Anterior cingulate cortex (tissue), 58 donors: ENCODE measurements around the gene NUDT22.
A peak's percentile ranks its signal among the peaks of the same experiment; 100 is the strongest.

Source experiments
- DNase-seq, 58 donors: peaks; one replicate each; lab custom pipeline; 2025; lab: John Stamatoyannopoulos, UW

Gene NUDT22

GRCh38 chr11:64251016-64251752 lies 25.1 kb downstream of the NUDT22 start, which contains the start of gene PLCB3:
TSS of gene PLCB3 (plus strand) at chr11:64251530. CDS start at chr11:64251650, 120 bp downstream.
- DNase-seq: peak in 29 of 58 donors; percentile 17 to 66 (median 38)

GRCh38 chr11:64251753-64252002 lies 25.6 kb downstream of the NUDT22 start:
- DNase-seq: no peak

GRCh38 chr11:64252003-64252872 lies 26.2 kb downstream of the NUDT22 start:
- DNase-seq: peak in 3 of 58 donors; percentile 9 to 41 (median 21)

- no peak for DNase-seq
Measured at GRCh38 chr11:64253043-64253442, 27.0 kb downstream of the NUDT22 start.

- peak in 41 of 58 donors; percentile 17 to 82 (median 44) for DNase-seq
Measured at GRCh38 chr11:64253481-64253880, 27.4 kb downstream of the NUDT22 start.

- no peak for DNase-seq
Measured at GRCh38 chr11:64254326-64254725, 28.3 kb downstream of the NUDT22 start.

- DNase-seq: no peak
Measured at GRCh38 chr11:64255135-64256128, 29.4 kb downstream of the NUDT22 start.

GRCh38 chr11:64256300-64256699 lies 30.2 kb downstream of the NUDT22 start:
- no peak for DNase-seq

GRCh38 chr11:64258356-64258755 lies 32.3 kb downstream of the NUDT22 start:
- DNase-seq: no peak

- DNase-seq: no peak
Measured at GRCh38 chr11:64258946-64259532, 33.0 kb downstream of the NUDT22 start.

- no peak for DNase-seq
Measured at GRCh38 chr11:64259533-64260067, 33.5 kb downstream of the NUDT22 start.

- no peak for DNase-seq
Measured at GRCh38 chr11:64260147-64260708, 34.2 kb downstream of the NUDT22 start.

GRCh38 chr11:64261556-64262080 lies 35.5 kb downstream of the NUDT22 start:
- DNase-seq: no peak

- DNase-seq: no peak
Measured at GRCh38 chr11:64262271-64263002, 36.4 kb downstream of the NUDT22 start.

- no peak for DNase-seq
Measured at GRCh38 chr11:64263021-64263946, 37.2 kb downstream of the NUDT22 start.

- DNase-seq: no peak
Measured at GRCh38 chr11:64263947-64264317, 37.9 kb downstream of the NUDT22 start.

- no peak for DNase-seq
Measured at GRCh38 chr11:64264371-64264852, 38.3 kb downstream of the NUDT22 start.
